ENCODE data around the gene CNN1.

Gene CNN1

GRCh38 chr19:11528551-11529341 is 9.9 kb upstream of the CNN1 start, which contains the start of gene ECSIT:
Gene ECSIT, minus strand, starts transcription at chr19:11529134. Its CDS starts 9,964 bp downstream, at chr19:11519170.
- Histone ChIP-seq H3K79me2 (ENCODE audit: insufficient read depth, low read length) (peaks cover 27% of the 10 kb centered on the region), H3K27ac (ENCODE audit: low read length) (peak within 1 kb of the TSS; percentile 77), H3K9ac (ENCODE audit: low read depth, low read length) (peak within 1 kb of the TSS; percentile 66), H3K9me3 (ENCODE audit: insufficient read depth, low read length, severe bottlenecking) (no peaks in the 10 kb centered on the region), H3K4me2 (ENCODE audit: insufficient read depth, low read length) (peak within 1 kb of the TSS; percentile 78), H3K27me3 (ENCODE audit: insufficient read depth, low read length, poor library complexity) (no peaks in the 10 kb centered on the region), H3K4me1 (ENCODE audit: insufficient read depth, low read length) (peaks cover 23% of the 10 kb centered on the region), H3K4me3 (ENCODE audit: low read depth in 1 of 2, low read length in 2 of 2) (peak within 1 kb of the TSS; percentile 73 to 77), H3K36me3 (ENCODE audit: insufficient read depth, low read length) (peaks cover 8% of the 10 kb centered on the region; the same call in 1 of the 2 replicates), H4K20me1 (ENCODE audit: insufficient read depth, low read length) (no peaks in the 10 kb centered on the region), H2AFZ (ENCODE audit: low read depth, low read length) (peak within 1 kb of the TSS; percentile 81)
- no peak for TF ChIP-seq CTCF (IDR thresholded peaks at IDR 0.05; ENCODE audit: borderline replicate concordance, extremely low read depth, low read length, poor library complexity, severe bottlenecking)
- no peak for TF ChIP-seq EZH2 (IDR thresholded peaks at IDR 0.05; ENCODE audit: borderline replicate concordance, low read depth, low read length, severe bottlenecking)
- DNase-seq = peak; percentile 97
- ATAC-seq (ENCODE audit: insufficient read depth, low read depth) = peak; percentile 99

- peaks cover 5% of the 10 kb centered on the region; the same call in 1 of the 2 replicates for H3K36me3 ChIP-seq (ENCODE audit: insufficient read depth, low read length)
- no peaks in the 10 kb centered on the region for H4K20me1 ChIP-seq (ENCODE audit: insufficient read depth, low read length)
- peak; percentile 44 for TF ChIP-seq CTCF (IDR thresholded peaks at IDR 0.05; ENCODE audit: borderline replicate concordance, extremely low read depth, low read length, poor library complexity, severe bottlenecking)
- no peak for TF ChIP-seq EZH2 (IDR thresholded peaks at IDR 0.05; ENCODE audit: borderline replicate concordance, low read depth, low read length, severe bottlenecking)
- no peak overlapping the region for H3K4me2 ChIP-seq (ENCODE audit: insufficient read depth, low read length)
- no peak overlapping the region for H3K27ac ChIP-seq (ENCODE audit: low read length)
- no peak overlapping the region for H3K9ac ChIP-seq (ENCODE audit: low read depth, low read length)
- H3K79me2 ChIP-seq (ENCODE audit: insufficient read depth, low read length) = peaks cover 22% of the 10 kb centered on the region
- no peaks in the 10 kb centered on the region for H3K9me3 ChIP-seq (ENCODE audit: insufficient read depth, low read length, severe bottlenecking)
- DNase-seq (peak; percentile 44), ATAC-seq (ENCODE audit: insufficient read depth, low read depth) (no peak)
- no peak overlapping the region for H3K4me3 ChIP-seq (ENCODE audit: low read depth in 1 of 2, low read length in 2 of 2)
- H3K27me3 ChIP-seq (ENCODE audit: insufficient read depth, low read length, poor library complexity) = no peaks in the 10 kb centered on the region
- no peak overlapping the region for H2AFZ ChIP-seq (ENCODE audit: low read depth, low read length)
- H3K4me1 ChIP-seq (ENCODE audit: insufficient read depth, low read length) = peaks cover 23% of the 10 kb centered on the region
Measured at GRCh38 chr19:11530432-11530831, 8.2 kb upstream of the CNN1 start.

GRCh38 chr19:11534538-11534937 is 4.1 kb upstream of the CNN1 start:
- Histone ChIP-seq H3K9ac (ENCODE audit: low read depth, low read length) (no peak overlapping the region), H3K9me3 (ENCODE audit: insufficient read depth, low read length, severe bottlenecking) (no peaks in the 10 kb centered on the region), H4K20me1 (ENCODE audit: insufficient read depth, low read length) (no peaks in the 10 kb centered on the region), H3K27me3 (ENCODE audit: insufficient read depth, low read length, poor library complexity) (no peaks in the 10 kb centered on the region), H3K79me2 (ENCODE audit: insufficient read depth, low read length) (no peaks in the 10 kb centered on the region), H2AFZ (ENCODE audit: low read depth, low read length) (no peak overlapping the region; the same call in 1 of the 2 replicates), H3K4me3 (ENCODE audit: low read depth in 1 of 2, low read length in 2 of 2) (no peak overlapping the region), H3K27ac (ENCODE audit: low read length) (no peak overlapping the region), H3K4me2 (ENCODE audit: insufficient read depth, low read length) (no peak overlapping the region), H3K4me1 (ENCODE audit: insufficient read depth, low read length) (peaks cover 2% of the 10 kb centered on the region; the same call in 1 of the 2 replicates), H3K36me3 (ENCODE audit: insufficient read depth, low read length) (no peaks in the 10 kb centered on the region)
- ATAC-seq (ENCODE audit: insufficient read depth, low read depth) = no peak
- DNase-seq = no peak
- TF ChIP-seq EZH2 (IDR thresholded peaks at IDR 0.05; ENCODE audit: borderline replicate concordance, low read depth, low read length, severe bottlenecking) (no peak), CTCF (IDR thresholded peaks at IDR 0.05; ENCODE audit: borderline replicate concordance, extremely low read depth, low read length, poor library complexity, severe bottlenecking) (no peak)

Data from DND-41 (cell line).